ENCODE measurements around the gene DDX50. TPM values are rescaled to one million over a fixed set of nuclear protein-coding genes. Genes with fewer than 3 reads are reported as not detected.

The DDX50 gene, protein sequence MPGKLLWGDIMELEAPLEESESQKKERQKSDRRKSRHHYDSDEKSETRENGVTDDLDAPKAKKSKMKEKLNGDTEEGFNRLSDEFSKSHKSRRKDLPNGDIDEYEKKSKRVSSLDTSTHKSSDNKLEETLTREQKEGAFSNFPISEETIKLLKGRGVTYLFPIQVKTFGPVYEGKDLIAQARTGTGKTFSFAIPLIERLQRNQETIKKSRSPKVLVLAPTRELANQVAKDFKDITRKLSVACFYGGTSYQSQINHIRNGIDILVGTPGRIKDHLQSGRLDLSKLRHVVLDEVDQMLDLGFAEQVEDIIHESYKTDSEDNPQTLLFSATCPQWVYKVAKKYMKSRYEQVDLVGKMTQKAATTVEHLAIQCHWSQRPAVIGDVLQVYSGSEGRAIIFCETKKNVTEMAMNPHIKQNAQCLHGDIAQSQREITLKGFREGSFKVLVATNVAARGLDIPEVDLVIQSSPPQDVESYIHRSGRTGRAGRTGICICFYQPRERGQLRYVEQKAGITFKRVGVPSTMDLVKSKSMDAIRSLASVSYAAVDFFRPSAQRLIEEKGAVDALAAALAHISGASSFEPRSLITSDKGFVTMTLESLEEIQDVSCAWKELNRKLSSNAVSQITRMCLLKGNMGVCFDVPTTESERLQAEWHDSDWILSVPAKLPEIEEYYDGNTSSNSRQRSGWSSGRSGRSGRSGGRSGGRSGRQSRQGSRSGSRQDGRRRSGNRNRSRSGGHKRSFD
- 40.4 and 45.7 TPM in 2 replicates for total RNA-seq

DNA sequence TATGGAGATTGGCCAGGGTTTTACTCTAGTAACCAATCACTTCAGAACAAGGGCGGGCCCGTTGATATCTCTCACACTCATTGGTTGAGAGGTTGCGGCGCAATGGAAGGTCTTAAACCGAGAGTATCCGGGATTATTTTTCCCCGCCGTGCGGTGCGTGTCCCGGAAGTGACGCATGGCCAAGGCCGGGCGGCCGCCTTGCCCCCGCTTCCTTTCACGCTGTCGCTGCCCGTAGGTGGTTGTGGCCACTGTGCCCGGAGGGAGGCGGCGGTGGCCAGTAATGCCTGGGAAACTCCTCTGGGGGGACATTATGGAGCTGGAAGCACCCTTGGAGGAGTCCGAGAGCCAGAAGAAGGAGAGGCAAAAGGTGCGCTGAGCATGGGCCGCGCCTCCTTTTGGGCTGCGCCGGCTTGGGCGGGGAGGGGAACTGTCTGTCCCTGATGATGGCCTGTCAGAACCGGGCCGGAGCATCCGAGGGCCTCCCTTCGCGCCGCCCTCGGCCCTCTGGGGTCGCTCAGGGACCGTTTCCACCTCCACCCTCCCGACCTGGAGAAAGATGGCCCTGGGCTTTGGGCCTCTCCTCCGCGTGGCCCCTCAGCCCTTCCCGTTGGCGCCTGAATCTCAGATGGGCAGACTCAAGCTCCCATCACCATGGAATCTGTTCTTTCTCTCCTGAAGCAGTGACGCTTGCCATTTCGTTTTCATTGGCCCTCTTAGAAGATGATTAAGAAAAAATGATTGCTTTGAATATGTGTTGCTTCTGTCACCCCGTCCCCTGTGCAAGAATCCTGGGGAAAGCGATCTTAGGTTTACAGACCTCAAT lies at the start of gene DDX50:
TSS of gene DDX50 (plus strand) at position 211 of the 823 bp plus-strand sequence. CDS start at position 281, 70 bp downstream.

DNA sequence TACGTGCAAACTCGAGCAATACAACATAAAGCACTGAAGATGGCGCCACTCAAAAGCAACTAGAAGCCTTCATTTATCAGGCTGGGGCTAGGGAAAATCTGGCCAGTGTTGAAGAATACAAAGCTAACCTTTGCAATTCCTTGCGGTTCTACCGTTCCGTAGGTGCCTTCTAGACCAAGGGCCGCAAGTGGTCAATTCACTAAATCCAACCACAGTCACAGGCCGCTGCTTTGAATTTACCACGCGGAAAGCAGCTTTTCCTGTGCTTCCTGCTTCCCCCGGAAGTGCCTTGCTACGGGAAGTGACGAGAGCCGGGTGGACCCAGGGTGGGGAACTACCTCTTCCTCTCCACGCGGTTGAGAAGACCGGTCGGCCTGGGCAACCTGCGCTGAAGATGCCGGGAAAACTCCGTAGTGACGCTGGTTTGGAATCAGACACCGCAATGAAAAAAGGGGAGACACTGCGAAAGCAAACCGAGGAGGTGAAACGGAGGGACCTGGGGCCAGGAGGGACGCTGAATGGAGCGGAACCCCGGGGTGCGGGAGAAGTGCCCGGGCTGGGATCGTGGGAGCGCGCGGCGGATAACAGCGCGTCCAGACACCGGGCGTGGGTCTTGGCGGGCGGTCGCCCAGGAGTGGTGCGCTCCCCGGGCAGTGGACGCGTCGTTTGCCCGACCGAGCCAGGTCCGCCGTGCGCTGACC lies 54.9 kb downstream of the DDX50 start, which contains the start of gene DDX21:
TSS of gene DDX21 (plus strand) at position 339 of the 701 bp plus-strand sequence. CDS start at position 395, 56 bp downstream.

DNA sequence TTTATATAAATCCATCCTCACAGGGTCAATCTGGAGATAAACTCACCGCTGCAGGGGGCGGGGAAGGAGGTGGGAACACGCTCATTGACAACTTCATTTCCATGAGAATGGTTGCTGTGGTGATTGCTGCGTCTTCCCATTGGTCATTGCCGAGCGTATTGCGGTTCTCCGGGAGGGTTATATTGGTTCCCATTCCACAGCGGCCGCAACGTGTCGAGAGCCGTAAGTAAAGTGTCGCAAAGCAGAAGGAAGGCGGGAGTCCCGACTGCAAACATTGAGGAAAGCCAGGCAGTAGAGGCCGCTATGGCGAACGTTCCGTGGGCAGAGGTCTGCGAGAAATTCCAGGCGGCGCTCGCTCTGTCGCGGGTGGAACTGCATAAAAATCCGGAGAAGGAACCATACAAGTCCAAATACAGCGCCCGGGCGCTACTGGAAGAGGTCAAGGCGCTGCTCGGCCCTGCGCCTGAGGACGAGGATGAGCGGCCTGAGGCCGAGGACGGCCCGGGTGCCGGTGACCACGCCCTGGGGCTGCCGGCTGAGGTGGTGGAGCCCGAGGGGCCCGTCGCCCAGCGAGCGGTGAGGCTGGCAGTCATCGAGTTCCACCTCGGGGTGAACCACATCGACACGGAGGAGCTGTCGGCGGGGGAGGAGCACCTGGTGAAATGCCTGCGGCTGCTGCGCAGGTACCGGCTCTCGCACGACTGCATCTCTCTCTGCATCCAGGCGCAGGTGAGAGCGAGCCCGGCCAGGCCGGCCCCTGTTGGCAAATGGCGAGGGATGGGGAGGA lies 87.6 kb downstream of the DDX50 start, which contains the start of gene KIFBP:
TSS of gene KIFBP (plus strand) at position 274 of the 787 bp plus-strand sequence. CDS start at position 304, 30 bp downstream.

Small RNA genes lying within 50 kb of the gene (small RNA-seq; reads per million reads assigned to genes)
- not detected for gene RNU6-571P

Other genes starting within 250 kb of the DDX50 start
- 41.9 and 52.8 TPM in 2 replicates for gene CCAR1, start 180.1 kb upstream of the DDX50 start, total RNA-seq
- gene STOX1, start 73.8 kb upstream of the DDX50 start, total RNA-seq, result under 0.01 TPM in 2 replicates
- 63.2 and 106 TPM in 2 replicates for gene DDX21, start 54.9 kb downstream of the DDX50 start, total RNA-seq
- gene KIFBP, start 87.5 kb downstream of the DDX50 start, total RNA-seq, result 34.5 and 45.0 TPM in 2 replicates
- gene SRGN, start 186.8 kb downstream of the DDX50 start, total RNA-seq, result 25.7 and 49.1 TPM in 2 replicates
- 21.5 and 24.6 TPM in 2 replicates for gene VPS26A, start 222.9 kb downstream of the DDX50 start, total RNA-seq